ENCODE data around the gene LRRC4C. TPM values are rescaled to one million over a fixed set of nuclear protein-coding genes. Genes with fewer than 3 reads are reported as not detected.

The LRRC4C gene
- total RNA-seq, 1 donor from 2014 or later: 2.2 TPM

GRCh38 chr11:40316171-40316570 lies 1143.3 kb downstream of the LRRC4C start:
- no peak overlapping the region for H3K27ac ChIP-seq
- no peaks in the 10 kb centered on the region for H3K36me3 ChIP-seq
- intact Hi-C loops (cut with DNase I): no loop called here
- DNase-seq (no peak), ATAC-seq (no peak)
- H3K4me3 ChIP-seq: no peak overlapping the region
- no peak for TF ChIP-seq CTCF (IDR thresholded peaks at IDR 0.05)
- no peaks in the 10 kb centered on the region for H3K4me1 ChIP-seq
- H3K27me3 ChIP-seq: no peaks in the 10 kb centered on the region
- H3K9me3 ChIP-seq: no peaks in the 10 kb centered on the region

- TF ChIP-seq CTCF (IDR thresholded peaks at IDR 0.05): no peak
- DNase-seq (no peak), ATAC-seq (no peak)
- Histone ChIP-seq H3K27me3 (no peaks in the 10 kb centered on the region), H3K4me3 (no peak overlapping the region), H3K4me1 (no peaks in the 10 kb centered on the region), H3K36me3 (no peaks in the 10 kb centered on the region), H3K9me3 (no peaks in the 10 kb centered on the region), H3K27ac (no peak overlapping the region)
- intact Hi-C loops (cut with DNase I): no loop called here
Measured at GRCh38 chr11:40315122-40315521, 1144.3 kb downstream of the LRRC4C start.

- no peak for ATAC-seq
- Histone ChIP-seq H3K4me3 (no peak overlapping the region), H3K27me3 (no peaks in the 10 kb centered on the region), H3K36me3 (no peaks in the 10 kb centered on the region), H3K4me1 (no peaks in the 10 kb centered on the region), H3K9me3 (no peaks in the 10 kb centered on the region), H3K27ac (no peak overlapping the region)
- TF ChIP-seq CTCF (IDR thresholded peaks at IDR 0.05): no peak
- intact Hi-C loops (cut with DNase I): no loop called here
- no peak for DNase-seq
Measured at GRCh38 chr11:40314327-40314726, 1145.1 kb downstream of the LRRC4C start.

GRCh38 chr11:40306938-40307548 lies 1152.4 kb downstream of the LRRC4C start:
- intact Hi-C loops (cut with DNase I): no loop called here
- H3K4me3 ChIP-seq: no peak overlapping the region

GRCh38 chr11:40302669-40303068 lies 1156.8 kb downstream of the LRRC4C start:
- H3K27ac ChIP-seq: no peak overlapping the region
- TF ChIP-seq CTCF (IDR thresholded peaks at IDR 0.05): no peak
- intact Hi-C loops (cut with DNase I): no loop called here
- no peaks in the 10 kb centered on the region for H3K27me3 ChIP-seq
- H3K9me3 ChIP-seq: no peaks in the 10 kb centered on the region
- H3K4me3 ChIP-seq: no peak overlapping the region
- H3K36me3 ChIP-seq: no peaks in the 10 kb centered on the region
- no peaks in the 10 kb centered on the region for H3K4me1 ChIP-seq
- no peak for ATAC-seq
- no peak for DNase-seq

More at GRCh38 chr11:40306938-40307548, 1152.4 kb downstream of the LRRC4C start:
- DNase-seq: no peak
- H3K9me3 ChIP-seq: no peaks in the 10 kb centered on the region
- peak; percentile 84 for ATAC-seq
- no peaks in the 10 kb centered on the region for H3K4me1 ChIP-seq
- TF ChIP-seq CTCF (IDR thresholded peaks at IDR 0.05): peak; percentile 60
- H3K27ac ChIP-seq: no peak overlapping the region
- H3K27me3 ChIP-seq: no peaks in the 10 kb centered on the region
- no peaks in the 10 kb centered on the region for H3K36me3 ChIP-seq

- Histone ChIP-seq H3K9me3 (no peaks in the 10 kb centered on the region), H3K4me1 (no peaks in the 10 kb centered on the region), H3K36me3 (no peaks in the 10 kb centered on the region), H3K27ac (no peak overlapping the region), H3K4me3 (no peak overlapping the region), H3K27me3 (no peaks in the 10 kb centered on the region)
- DNase-seq (no peak), ATAC-seq (no peak)
- no peak for TF ChIP-seq CTCF (IDR thresholded peaks at IDR 0.05)
- intact Hi-C loops (cut with DNase I): no loop called here
Measured at GRCh38 chr11:40295466-40295865, 1164.0 kb downstream of the LRRC4C start.

Measured in upper lobe of right lung (tissue), 1 donor.